Measurements from ENCODE around the gene ZNF333. TPM values are rescaled to one million over a fixed set of nuclear protein-coding genes. Genes with fewer than 3 reads are reported as not detected.

Gene ZNF333
- total and polyA plus RNA-seq, 2 donors from 2014 or later, result 4.1 to 20.8 TPM

DNA sequence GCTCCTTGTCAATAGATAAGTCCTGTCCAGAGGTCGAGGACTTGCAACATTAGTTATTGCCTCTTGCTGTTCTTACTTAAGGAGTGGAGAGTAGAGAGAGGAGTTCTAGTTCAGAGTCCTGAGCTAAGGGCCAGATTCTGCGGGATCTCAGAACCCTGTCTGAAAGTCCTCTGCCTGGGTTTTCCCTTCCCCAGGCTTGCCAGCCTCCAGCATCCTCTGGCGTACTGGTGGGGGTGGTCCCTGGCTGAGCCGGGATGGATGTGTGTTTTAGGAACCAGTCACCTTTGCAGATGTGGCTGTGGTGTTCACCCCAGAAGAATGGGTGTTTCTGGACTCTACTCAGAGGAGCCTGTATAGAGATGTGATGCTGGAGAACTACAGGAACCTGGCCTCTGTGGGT, 26.0 kb downstream of the ZNF333 start:
- no peak overlapping the region for H3K4me3 ChIP-seq (ENCODE audit: low read length in 3 of 3)
- H3K27me3 ChIP-seq (ENCODE audit: control insufficient read depth, insufficient read depth, low read length), result no peaks in the 10 kb centered on the region
- TF ChIP-seq, protein P1, sequence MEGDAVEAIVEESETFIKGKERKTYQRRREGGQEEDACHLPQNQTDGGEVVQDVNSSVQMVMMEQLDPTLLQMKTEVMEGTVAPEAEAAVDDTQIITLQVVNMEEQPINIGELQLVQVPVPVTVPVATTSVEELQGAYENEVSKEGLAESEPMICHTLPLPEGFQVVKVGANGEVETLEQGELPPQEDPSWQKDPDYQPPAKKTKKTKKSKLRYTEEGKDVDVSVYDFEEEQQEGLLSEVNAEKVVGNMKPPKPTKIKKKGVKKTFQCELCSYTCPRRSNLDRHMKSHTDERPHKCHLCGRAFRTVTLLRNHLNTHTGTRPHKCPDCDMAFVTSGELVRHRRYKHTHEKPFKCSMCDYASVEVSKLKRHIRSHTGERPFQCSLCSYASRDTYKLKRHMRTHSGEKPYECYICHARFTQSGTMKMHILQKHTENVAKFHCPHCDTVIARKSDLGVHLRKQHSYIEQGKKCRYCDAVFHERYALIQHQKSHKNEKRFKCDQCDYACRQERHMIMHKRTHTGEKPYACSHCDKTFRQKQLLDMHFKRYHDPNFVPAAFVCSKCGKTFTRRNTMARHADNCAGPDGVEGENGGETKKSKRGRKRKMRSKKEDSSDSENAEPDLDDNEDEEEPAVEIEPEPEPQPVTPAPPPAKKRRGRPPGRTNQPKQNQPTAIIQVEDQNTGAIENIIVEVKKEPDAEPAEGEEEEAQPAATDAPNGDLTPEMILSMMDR (IDR thresholded peaks at IDR 0.05; ENCODE audit: borderline replicate concordance, extremely low read depth, insufficient read depth), result no peak
- H3K9ac ChIP-seq (ENCODE audit: low read length in 3 of 3), result no peak overlapping the region
- no peaks in the 10 kb centered on the region for H3K4me1 ChIP-seq (ENCODE audit: control insufficient read depth in 2 of 3, insufficient read depth in 2 of 3, low read depth in 1 of 3, low read length in 3 of 3)
- no peak overlapping the region for H3K27ac ChIP-seq (ENCODE audit: low read depth in 2 of 2, low read length in 2 of 2)
- peaks cover 27 to 55% (median 47%) of the 10 kb centered on the region in 3 donors for H3K36me3 ChIP-seq (ENCODE audit: control insufficient read depth in 2 of 3, insufficient read depth in 3 of 3, low read length in 3 of 3)
- DNase-seq (no peak), FAIRE-seq (no peak)
- peaks cover 10 to 63% (median 39%) of the 10 kb centered on the region in 3 donors for H3K9me3 ChIP-seq (ENCODE audit: control insufficient read depth in 2 of 3, insufficient read depth in 1 of 3, low read length in 3 of 3)
- intact Hi-C loops (cut with DNase I), result no loop called here

DNA sequence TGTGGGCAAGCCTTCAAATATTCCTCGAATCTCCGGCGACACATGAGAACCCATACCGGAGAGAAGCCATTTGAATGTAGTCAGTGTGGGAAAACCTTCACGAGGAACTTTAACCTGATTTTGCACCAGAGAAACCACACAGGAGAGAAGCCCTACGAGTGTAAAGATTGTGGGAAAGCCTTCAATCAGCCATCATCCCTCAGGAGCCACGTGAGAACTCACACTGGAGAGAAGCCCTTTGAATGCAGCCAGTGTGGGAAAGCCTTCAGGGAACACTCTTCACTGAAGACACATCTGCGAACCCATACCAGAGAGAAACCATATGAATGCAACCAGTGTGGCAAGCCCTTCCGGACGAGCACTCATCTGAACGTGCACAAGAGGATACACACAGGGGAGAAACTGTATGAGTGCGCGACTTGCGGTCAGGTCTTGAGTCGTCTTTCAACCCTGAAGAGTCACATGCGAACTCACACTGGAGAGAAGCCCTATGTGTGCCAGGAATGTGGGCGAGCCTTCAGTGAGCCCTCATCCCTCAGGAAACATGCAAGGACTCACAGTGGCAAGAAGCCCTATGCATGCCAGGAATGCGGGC, 28.8 kb downstream of the ZNF333 start:
- Histone ChIP-seq H3K9ac (ENCODE audit: low read length in 3 of 3) (no peak overlapping the region), H3K4me3 (ENCODE audit: low read length in 3 of 3) (peak overlapping the region in 1 of 3 donors; percentile 11), H3K9me3 (ENCODE audit: control insufficient read depth in 2 of 3, insufficient read depth in 1 of 3, low read length in 3 of 3) (peaks cover 10 to 75% (median 44%) of the 10 kb centered on the region in 3 donors), H3K27me3 (ENCODE audit: control insufficient read depth, insufficient read depth, low read length) (no peaks in the 10 kb centered on the region), H3K4me1 (ENCODE audit: control insufficient read depth in 2 of 3, insufficient read depth in 2 of 3, low read depth in 1 of 3, low read length in 3 of 3) (no peaks in the 10 kb centered on the region), H3K27ac (ENCODE audit: low read depth in 2 of 2, low read length in 2 of 2) (no peak overlapping the region), H3K36me3 (ENCODE audit: control insufficient read depth in 2 of 3, insufficient read depth in 3 of 3, low read length in 3 of 3) (peaks cover 27 to 47% (median 46%) of the 10 kb centered on the region in 3 donors)
- TF ChIP-seq, protein P1 (IDR thresholded peaks at IDR 0.05; ENCODE audit: borderline replicate concordance, extremely low read depth, insufficient read depth), result no peak
- intact Hi-C loops (cut with DNase I), result no loop called here
- DNase-seq (no peak), FAIRE-seq (no peak)

DNA sequence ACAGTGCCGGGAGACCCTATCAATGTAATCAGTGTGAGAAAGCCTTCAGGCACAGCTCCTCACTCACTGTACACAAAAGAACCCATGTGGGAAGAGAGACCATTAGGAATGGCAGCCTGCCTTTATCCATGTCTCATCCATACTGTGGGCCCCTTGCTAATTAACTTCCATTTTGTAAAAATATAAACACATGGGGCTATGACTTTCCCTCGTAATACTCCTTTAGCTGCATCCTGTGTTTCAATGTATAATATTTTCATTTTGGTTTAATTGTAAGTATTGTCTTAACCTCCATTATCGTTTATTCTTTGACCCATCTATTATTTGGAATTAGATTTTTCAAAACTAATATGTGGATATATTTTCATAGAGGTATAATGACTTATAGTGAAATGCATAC, 29.3 kb downstream of the ZNF333 start:
- Histone ChIP-seq H3K9me3 (ENCODE audit: control insufficient read depth in 2 of 3, insufficient read depth in 1 of 3, low read length in 3 of 3) (peaks cover 10 to 81% (median 44%) of the 10 kb centered on the region in 3 donors), H3K4me1 (ENCODE audit: control insufficient read depth in 2 of 3, insufficient read depth in 2 of 3, low read depth in 1 of 3, low read length in 3 of 3) (no peaks in the 10 kb centered on the region), H3K27ac (ENCODE audit: low read depth in 2 of 2, low read length in 2 of 2) (no peak overlapping the region), H3K36me3 (ENCODE audit: control insufficient read depth in 2 of 3, insufficient read depth in 3 of 3, low read length in 3 of 3) (peaks cover 27 to 49% (median 47%) of the 10 kb centered on the region in 3 donors), H3K4me3 (ENCODE audit: low read length in 3 of 3) (peak overlapping the region in 1 of 3 donors; percentile 11), H3K9ac (ENCODE audit: low read length in 3 of 3) (no peak overlapping the region), H3K27me3 (ENCODE audit: control insufficient read depth, insufficient read depth, low read length) (no peaks in the 10 kb centered on the region)
- no peak for FAIRE-seq
- intact Hi-C loops (cut with DNase I), result no loop called here
- TF ChIP-seq, protein P1 (IDR thresholded peaks at IDR 0.05; ENCODE audit: borderline replicate concordance, extremely low read depth, insufficient read depth), result no peak
- no peak for DNase-seq
